HCT116 (cell line): Measurements from ENCODE around the gene COL19A1.

Experiments
- EGR1 ChIP-seq: IDR thresholded peaks from 2 replicates; pipeline ENCODE4 v1.6.1; 2012; ENCODE audit warnings: low read depth
- TF ChIP-seq, protein P1 (sequence below), 3 experiments: fragments of 200-600 bp in 1 of 3; sonication (generic) in 1 of 3; IDR thresholded peaks in 2 of 3; conservative IDR thresholded peaks in 1 of 3; 2 replicates each; pipeline ENCODE4 v1.5.1; 2012 to 2017; ENCODE audit warnings: low read depth in 2 of 3, low read length in 2 of 3, antibody characterized with exemption in 1 of 3, borderline replicate concordance in 1 of 3, control low read depth in 1 of 3, mild to moderate bottlenecking in 1 of 3, mixed read lengths in 1 of 3, mixed run types in 1 of 3, moderate library complexity in 1 of 3; ENCODE audit not compliant: insufficient read depth in 1 of 3
- TF ChIP-seq, protein P2 (sequence below): IDR thresholded peaks from 2 replicates; pipeline ENCODE4 v1.6.1; 2011; ENCODE audit warnings: mild to moderate bottlenecking, low read length, moderate library complexity; ENCODE audit not compliant: insufficient replicate concordance; ENCODE audit errors: extremely low read depth

DNA sequence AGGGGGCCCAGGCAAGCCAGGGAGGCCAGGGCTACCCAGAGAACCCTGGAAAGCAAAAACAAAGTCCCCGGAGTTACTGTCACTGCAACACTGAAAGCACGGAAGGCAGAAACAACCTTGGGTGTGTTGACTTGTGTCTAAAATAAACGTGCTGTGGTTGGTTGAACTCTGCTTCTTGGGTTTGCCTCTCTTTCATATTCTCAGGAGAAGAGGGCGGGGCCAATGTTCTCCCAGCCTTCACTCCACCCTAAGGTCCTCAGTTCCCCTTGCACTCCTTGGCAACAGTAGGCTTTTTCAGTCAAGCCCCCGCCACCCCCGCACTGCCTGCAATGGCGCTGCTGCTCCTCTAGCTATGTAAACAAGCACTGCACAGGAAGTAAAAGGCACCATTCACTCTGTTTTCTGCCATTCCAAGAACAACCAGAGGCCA lies 375.6 kb downstream of the COL19A1 start:
- TF ChIP-seq, protein P1, sequence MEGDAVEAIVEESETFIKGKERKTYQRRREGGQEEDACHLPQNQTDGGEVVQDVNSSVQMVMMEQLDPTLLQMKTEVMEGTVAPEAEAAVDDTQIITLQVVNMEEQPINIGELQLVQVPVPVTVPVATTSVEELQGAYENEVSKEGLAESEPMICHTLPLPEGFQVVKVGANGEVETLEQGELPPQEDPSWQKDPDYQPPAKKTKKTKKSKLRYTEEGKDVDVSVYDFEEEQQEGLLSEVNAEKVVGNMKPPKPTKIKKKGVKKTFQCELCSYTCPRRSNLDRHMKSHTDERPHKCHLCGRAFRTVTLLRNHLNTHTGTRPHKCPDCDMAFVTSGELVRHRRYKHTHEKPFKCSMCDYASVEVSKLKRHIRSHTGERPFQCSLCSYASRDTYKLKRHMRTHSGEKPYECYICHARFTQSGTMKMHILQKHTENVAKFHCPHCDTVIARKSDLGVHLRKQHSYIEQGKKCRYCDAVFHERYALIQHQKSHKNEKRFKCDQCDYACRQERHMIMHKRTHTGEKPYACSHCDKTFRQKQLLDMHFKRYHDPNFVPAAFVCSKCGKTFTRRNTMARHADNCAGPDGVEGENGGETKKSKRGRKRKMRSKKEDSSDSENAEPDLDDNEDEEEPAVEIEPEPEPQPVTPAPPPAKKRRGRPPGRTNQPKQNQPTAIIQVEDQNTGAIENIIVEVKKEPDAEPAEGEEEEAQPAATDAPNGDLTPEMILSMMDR (IDR thresholded peaks at IDR 0.05 in 2 of 3, conservative IDR thresholded peaks at IDR 0.05 in 1 of 3; ENCODE audit: borderline replicate concordance in 1 of 3, insufficient read depth in 1 of 3, low read depth in 2 of 3, low read length in 2 of 3) = no peak
- TF ChIP-seq, protein P2, sequence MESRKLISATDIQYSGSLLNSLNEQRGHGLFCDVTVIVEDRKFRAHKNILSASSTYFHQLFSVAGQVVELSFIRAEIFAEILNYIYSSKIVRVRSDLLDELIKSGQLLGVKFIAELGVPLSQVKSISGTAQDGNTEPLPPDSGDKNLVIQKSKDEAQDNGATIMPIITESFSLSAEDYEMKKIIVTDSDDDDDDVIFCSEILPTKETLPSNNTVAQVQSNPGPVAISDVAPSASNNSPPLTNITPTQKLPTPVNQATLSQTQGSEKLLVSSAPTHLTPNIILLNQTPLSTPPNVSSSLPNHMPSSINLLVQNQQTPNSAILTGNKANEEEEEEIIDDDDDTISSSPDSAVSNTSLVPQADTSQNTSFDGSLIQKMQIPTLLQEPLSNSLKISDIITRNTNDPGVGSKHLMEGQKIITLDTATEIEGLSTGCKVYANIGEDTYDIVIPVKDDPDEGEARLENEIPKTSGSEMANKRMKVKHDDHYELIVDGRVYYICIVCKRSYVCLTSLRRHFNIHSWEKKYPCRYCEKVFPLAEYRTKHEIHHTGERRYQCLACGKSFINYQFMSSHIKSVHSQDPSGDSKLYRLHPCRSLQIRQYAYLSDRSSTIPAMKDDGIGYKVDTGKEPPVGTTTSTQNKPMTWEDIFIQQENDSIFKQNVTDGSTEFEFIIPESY = no peak
- TF ChIP-seq EGR1 = no peak
